Measurements from ENCODE around the gene AK5. TPM values are rescaled to one million over a fixed set of nuclear protein-coding genes. Genes with fewer than 3 reads are reported as not detected.

The AK5 gene
- total and polyA plus RNA-seq, 2 of the 4 experiments (the other 2 are of a cell fraction), result 22.5 to 25.8 TPM

- no peak overlapping the region for H2BK5ac ChIP-seq (ENCODE audit: low read depth, low read length, poor library complexity, severe bottlenecking)
- no peak overlapping the region for H3K27ac ChIP-seq (ENCODE audit: insufficient read depth, low read length)
- H2BK15ac ChIP-seq (ENCODE audit: low read depth, low read length), result no peak overlapping the region
- no peak overlapping the region for H4K91ac ChIP-seq (ENCODE audit: insufficient read depth, low read depth, low read length)
- BruUV-seq (replicated peaks), result no TSS peak
- H3K36me3 ChIP-seq (ENCODE audit: control insufficient read depth, insufficient read depth, low read length), result peaks cover 3% of the 10 kb centered on the region; the same call in 1 of the 2 replicates
- no peak overlapping the region for H3K4me3 ChIP-seq (ENCODE audit: insufficient read depth, low read depth, low read length)
- no peak overlapping the region; the same call in 1 of the 2 replicates for H2BK20ac ChIP-seq (ENCODE audit: low read depth, low read length)
- no peaks in the 10 kb centered on the region for H3K9me3 ChIP-seq (ENCODE audit: control insufficient read depth, insufficient read depth, low read length)
- ATAC-seq (ENCODE audit: low read depth) (no peak; the same call in 1 of the 2 replicates), DNase-seq (peak; percentile 29)
- peak overlapping the region; percentile 24; the same call in 1 of the 2 replicates for H3K23ac ChIP-seq (ENCODE audit: low read depth, low read length)
- no peak overlapping the region for H4K8ac ChIP-seq (ENCODE audit: low read depth in 2 of 2, low read length in 2 of 2)
- no peak overlapping the region for H3K56ac ChIP-seq (ENCODE audit: extremely low read depth, insufficient read depth, low read length)
- CTCF ChIA-PET, result no interaction called here
- POLR2A ChIA-PET (ENCODE audit: unreplicated experiment), result no interaction called here
- 0 out of 2 replicates have a peak overlapping the region, but pooled peaks have one; percentile 37 for H3K14ac ChIP-seq (replicated peaks; ENCODE audit: low read depth, low read length)
- in situ Hi-C loops (cut with MboI; ENCODE audit: low sequenced_read_pairs) (no loop called here), intact Hi-C loops (cut with micrococcal nuclease) (no loop called here), dilution Hi-C loops (cut with HindIII; ENCODE audit: low sequenced_read_pairs, unreplicated experiment) (no loop called here)
- no peaks in the 10 kb centered on the region for H3K27me3 ChIP-seq (ENCODE audit: control insufficient read depth, insufficient read depth, low read length)
- peak overlapping the region; percentile 30; the same call in 1 of the 2 replicates for H2BK120ac ChIP-seq (ENCODE audit: low read depth, low read length)
- no peak overlapping the region for H3K18ac ChIP-seq (ENCODE audit: low read depth, low read length)
- H3K79me1 ChIP-seq (ENCODE audit: low read depth in 1 of 2, low read length in 2 of 2), result peaks cover 5 to 51% of the 10 kb centered on the region in 2 experiments; a peak in 2 of 4 replicates
- no peak overlapping the region for H3K4me2 ChIP-seq (ENCODE audit: low read depth, low read length)
- no peak overlapping the region for H3K9ac ChIP-seq (ENCODE audit: low read depth, low read length)
- TF ChIP-seq ELK1 (IDR thresholded peaks at IDR 0.05; ENCODE audit: borderline replicate concordance, low read depth, low read length) (no peak), POLR2A (IDR thresholded peaks at IDR 0.05; ENCODE audit: low read depth, low read length) (no peak), RAD21 (IDR thresholded peaks at IDR 0.05; ENCODE audit: low read length) (no peak), SMC3 (IDR thresholded peaks at IDR 0.05; ENCODE audit: low read depth, low read length) (no peak), CTCF (conservative IDR thresholded peaks at IDR 0.05; ENCODE audit: low read depth, low read length) (no peak), FOS (IDR thresholded peaks at IDR 0.05; ENCODE audit: low read depth, low read length) (no peak), NFE2L2 (IDR thresholded peaks at IDR 0.05; ENCODE audit: low read depth, low read length) (no peak), MXI1 (IDR thresholded peaks at IDR 0.05; ENCODE audit: borderline replicate concordance, low read depth, low read length) (no peak), RFX5 (IDR thresholded peaks at IDR 0.05; ENCODE audit: low read depth, low read length) (no peak), BHLHE40 (IDR thresholded peaks at IDR 0.05; ENCODE audit: low read depth, low read length) (no peak), MAFK (IDR thresholded peaks at IDR 0.05; ENCODE audit: low read depth, low read length) (no peak), CEBPB (IDR thresholded peaks at IDR 0.05; ENCODE audit: low read depth, low read length) (no peak), RCOR1 (IDR thresholded peaks at IDR 0.05; ENCODE audit: insufficient replicate concordance, low read length) (no peak), MAZ (IDR thresholded peaks at IDR 0.05; ENCODE audit: borderline replicate concordance, low read depth, low read length) (no peak), USF2 (IDR thresholded peaks at IDR 0.05; ENCODE audit: low read depth, low read length) (no peak)
- no peak overlapping the region for H2AK9ac ChIP-seq (replicated peaks; ENCODE audit: low read depth, low read length, poor library complexity)
- no peak overlapping the region for H2AFZ ChIP-seq (replicated peaks; ENCODE audit: low read length, poor library complexity)
- H4K5ac ChIP-seq (ENCODE audit: low read depth, low read length), result no peak overlapping the region
- peaks cover 7% of the 10 kb centered on the region for H3K9me1 ChIP-seq (ENCODE audit: insufficient read depth, low read length)
- peak overlapping the region; percentile 45; the same call in 1 of the 2 replicates for H3K4ac ChIP-seq (ENCODE audit: low read depth, low read length)
- H2AK5ac ChIP-seq (ENCODE audit: low read depth, low read length), result no peak overlapping the region
- H3K4me1 ChIP-seq (ENCODE audit: control insufficient read depth, insufficient read depth, low read length), result peaks cover 8% of the 10 kb centered on the region; the same call in 1 of the 2 replicates
- no peaks in the 10 kb centered on the region for H4K20me1 ChIP-seq (ENCODE audit: insufficient read depth, low read length)
Observed at GRCh38 chr1:77407738-77408375, 126.0 kb downstream of the AK5 start.
